GM12801 (cell line): ENCODE data around the gene SYNPR.

ENCODE experiments used
- CTCF ChIP-seq: IDR thresholded peaks from one replicate; pipeline ENCODE4 v1.5.1; 2011; ENCODE audit warnings: control low read depth; ENCODE audit not compliant: insufficient read length; ENCODE audit errors: extremely low read depth

SYNPR gene

DNA sequence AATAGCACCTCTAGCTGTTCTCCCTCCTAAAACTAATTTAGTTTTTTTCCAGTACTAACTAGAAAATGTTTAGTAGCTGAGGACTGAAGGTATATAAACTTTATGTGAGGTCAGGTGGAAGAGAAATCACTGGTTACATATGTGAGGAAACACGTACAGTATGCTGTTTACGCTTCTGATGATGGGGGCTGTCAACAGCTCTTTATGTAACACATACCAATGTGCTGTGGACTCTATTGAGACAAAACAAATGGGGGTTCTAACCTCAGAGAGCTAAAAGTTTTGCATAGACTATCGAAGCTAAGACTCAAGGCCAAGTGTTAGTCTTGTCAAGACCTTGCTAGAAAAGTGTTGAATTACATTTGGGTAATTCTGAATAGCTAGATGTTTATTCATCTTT is 107.5 kb downstream of the SYNPR start:
- no peak for TF ChIP-seq CTCF

GRCh38 chr3:63386568-63386967 is 108.5 kb downstream of the SYNPR start:
- TF ChIP-seq CTCF = no peak

DNA sequence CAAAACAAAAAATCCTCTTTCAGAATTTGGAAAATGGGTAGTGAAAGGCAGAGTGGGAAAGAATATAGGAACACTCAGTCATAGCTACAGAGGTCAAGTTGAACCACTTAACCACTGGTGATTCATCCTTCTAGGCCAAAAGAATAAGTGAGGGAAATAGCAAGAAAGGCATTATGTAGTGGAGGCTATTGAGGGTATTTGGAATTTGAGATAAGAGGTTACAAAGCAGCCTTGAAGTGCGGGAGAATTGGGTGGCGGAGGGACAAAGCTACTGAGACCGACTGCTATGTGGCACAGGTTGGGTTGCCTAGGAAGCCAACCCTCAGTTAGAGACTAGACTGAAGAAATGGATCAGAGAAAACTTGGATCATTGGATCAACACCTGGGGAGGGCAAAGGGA is 109.5 kb downstream of the SYNPR start:
- no peak for TF ChIP-seq CTCF

GRCh38 chr3:63390710-63391230 is 112.7 kb downstream of the SYNPR start:
- no peak for TF ChIP-seq CTCF

- no peak for TF ChIP-seq CTCF
These were observed 117.9 kb downstream of the SYNPR start for GRCh38 chr3:63395960-63396359.

GRCh38 chr3:63400246-63400860 is 122.2 kb downstream of the SYNPR start:
- TF ChIP-seq CTCF = no peak

- no peak for TF ChIP-seq CTCF
These were observed 127.8 kb downstream of the SYNPR start for GRCh38 chr3:63405882-63406281.
